OCI-LY7 (cell line): Measurements from ENCODE around the gene PTX4.

Experiments
- CTCF ChIP-seq: fragments of 200-600 bp; sonication (generic); conservative IDR thresholded peaks from 2 replicates; pipeline ENCODE4 v1.5.1; 2014; ENCODE audit warnings: mild to moderate bottlenecking, antibody characterized with exemption, low read length, moderate library complexity, mixed read lengths
- EZH2phosphoT487 ChIP-seq: fragments of 200-600 bp; sonication (generic); IDR thresholded peaks from 2 replicates; pipeline ENCODE4 v1.6.1; 2018; ENCODE audit warnings: low read depth, borderline replicate concordance, mild to moderate bottlenecking, mixed run types, antibody characterized with exemption, low read length, moderate library complexity, mixed read lengths

DNA sequence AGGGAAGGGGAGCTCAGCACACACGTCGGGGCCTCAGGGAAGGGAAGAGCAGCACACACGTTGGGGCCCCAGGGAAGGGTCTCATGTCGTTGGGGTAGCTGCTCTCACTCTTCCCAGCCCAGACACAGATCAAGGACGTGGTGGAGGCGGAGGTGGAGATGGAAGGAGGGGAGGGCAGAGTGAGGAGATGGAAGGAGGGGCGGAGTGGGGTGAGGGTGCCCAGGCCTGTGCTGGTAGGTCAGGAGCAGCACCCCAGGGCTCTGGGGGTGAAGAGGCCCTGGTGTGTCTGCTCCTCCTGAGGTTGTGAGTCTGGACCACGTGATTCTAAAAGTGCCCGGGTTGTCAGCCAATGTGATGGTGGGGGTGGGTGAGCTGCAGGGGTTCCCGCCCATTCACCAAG lies 28.8 kb downstream of the PTX4 start:
- TF ChIP-seq CTCF: no peak
- no peak for TF ChIP-seq EZH2phosphoT487
